ENCODE data around the gene GCSH. TPM values are rescaled to one million over a fixed set of nuclear protein-coding genes. Genes with fewer than 3 reads are reported as not detected.

GCSH gene
- total RNA-seq, 2 donors from 2014 or later, result 7.6 to 27.5 TPM

GRCh38 chr16:81096715-81097208, 567 bp upstream of the GCSH start:
- intact Hi-C loops (cut with DNase I), result loop anchor here (1.0 to 10.0 kb wide), 3 partner anchors 19 to 218 kb away; partner anchors contain the start of genes C16orf46, CENPN, CMC2 and GAN
- 48% methylated on average over 8 of the region's 8 CpGs for WGBS
- TF ChIP-seq, protein P1, sequence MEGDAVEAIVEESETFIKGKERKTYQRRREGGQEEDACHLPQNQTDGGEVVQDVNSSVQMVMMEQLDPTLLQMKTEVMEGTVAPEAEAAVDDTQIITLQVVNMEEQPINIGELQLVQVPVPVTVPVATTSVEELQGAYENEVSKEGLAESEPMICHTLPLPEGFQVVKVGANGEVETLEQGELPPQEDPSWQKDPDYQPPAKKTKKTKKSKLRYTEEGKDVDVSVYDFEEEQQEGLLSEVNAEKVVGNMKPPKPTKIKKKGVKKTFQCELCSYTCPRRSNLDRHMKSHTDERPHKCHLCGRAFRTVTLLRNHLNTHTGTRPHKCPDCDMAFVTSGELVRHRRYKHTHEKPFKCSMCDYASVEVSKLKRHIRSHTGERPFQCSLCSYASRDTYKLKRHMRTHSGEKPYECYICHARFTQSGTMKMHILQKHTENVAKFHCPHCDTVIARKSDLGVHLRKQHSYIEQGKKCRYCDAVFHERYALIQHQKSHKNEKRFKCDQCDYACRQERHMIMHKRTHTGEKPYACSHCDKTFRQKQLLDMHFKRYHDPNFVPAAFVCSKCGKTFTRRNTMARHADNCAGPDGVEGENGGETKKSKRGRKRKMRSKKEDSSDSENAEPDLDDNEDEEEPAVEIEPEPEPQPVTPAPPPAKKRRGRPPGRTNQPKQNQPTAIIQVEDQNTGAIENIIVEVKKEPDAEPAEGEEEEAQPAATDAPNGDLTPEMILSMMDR (IDR thresholded peaks at IDR 0.05), result no peak
- TF ChIP-seq POLR2A (IDR thresholded peaks at IDR 0.05) (no peak), POLR2AphosphoS5 (IDR thresholded peaks at IDR 0.05) (no peak)

DNA sequence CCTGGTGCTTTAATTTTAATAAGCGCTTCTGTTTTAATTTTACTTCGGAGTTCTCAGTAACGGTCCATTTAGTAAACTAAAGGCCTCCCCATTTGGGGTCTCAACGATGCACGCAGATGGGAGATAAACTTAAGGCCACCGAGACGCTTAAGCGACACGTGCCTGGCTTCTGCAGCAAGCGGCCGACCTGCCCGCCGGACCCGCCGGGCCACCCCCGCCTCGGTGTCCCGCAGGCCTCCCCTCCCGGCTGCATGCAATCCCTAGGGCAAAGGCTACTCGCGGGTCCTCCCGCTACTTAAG, 592 bp downstream of the GCSH start:
- intact Hi-C loops (cut with DNase I), result loop anchor here (10.0 kb wide), 1 partner anchor 219 kb away; the partner anchor contains the start of gene GAN
- no peaks in the 10 kb centered on the region for H3K27me3 ChIP-seq (replicated peaks; ENCODE audit: insufficient read depth)
- H3K36me3 ChIP-seq, result no peaks in the 10 kb centered on the region
- H3K9me3 ChIP-seq, result no peaks in the 10 kb centered on the region
- 0% methylated on average over 18 of the region's 22 CpGs for WGBS
- DNase-seq (ENCODE audit: low spot score), result no peak
- H3K4me1 ChIP-seq (replicated peaks), result no peaks in the 10 kb centered on the region
- TF ChIP-seq POLR2A (IDR thresholded peaks at IDR 0.05), result no peak
- TF ChIP-seq POLR2AphosphoS5 (IDR thresholded peaks at IDR 0.05), result no peak
- TF ChIP-seq, protein P1 (IDR thresholded peaks at IDR 0.05), result no peak
- H3K27ac ChIP-seq, result peak overlapping the region; percentile 74 to 84
- peak overlapping the region; percentile 74 to 76 for H3K4me3 ChIP-seq

More at GRCh38 chr16:81096715-81097208, 567 bp upstream of the GCSH start:
- Histone ChIP-seq H3K4me1 (replicated peaks) (no peaks in the 10 kb centered on the region), H3K27ac (peak overlapping the region; percentile 30 to 60), H3K9me3 (no peaks in the 10 kb centered on the region), H3K27me3 (replicated peaks; ENCODE audit: insufficient read depth) (no peaks in the 10 kb centered on the region), H3K4me3 (peak overlapping the region; percentile 74 to 76), H3K36me3 (no peaks in the 10 kb centered on the region)
- no peak for DNase-seq (ENCODE audit: low spot score)

GRCh38 chr16:81094771-81095251, 1.4 kb downstream of the GCSH start:
- peak overlapping the region in 1 of 2 donors; percentile 76 for H3K4me3 ChIP-seq
- TF ChIP-seq, protein P1 (IDR thresholded peaks at IDR 0.05), result no peak
- TF ChIP-seq POLR2A (IDR thresholded peaks at IDR 0.05) (no peak), POLR2AphosphoS5 (IDR thresholded peaks at IDR 0.05) (no peak)
- no peaks in the 10 kb centered on the region for H3K4me1 ChIP-seq (replicated peaks)
- intact Hi-C loops (cut with DNase I), result loop anchor here (10.0 kb wide), 1 partner anchor 220 kb away; the partner anchor contains the start of gene GAN
- H3K36me3 ChIP-seq, result no peaks in the 10 kb centered on the region
- no peak for DNase-seq (ENCODE audit: low spot score)
- no peaks in the 10 kb centered on the region for H3K27me3 ChIP-seq (replicated peaks; ENCODE audit: insufficient read depth)
- WGBS, result 55% methylated on average over 21 of the region's 21 CpGs
- no peaks in the 10 kb centered on the region for H3K9me3 ChIP-seq
- no peak overlapping the region for H3K27ac ChIP-seq

DNA sequence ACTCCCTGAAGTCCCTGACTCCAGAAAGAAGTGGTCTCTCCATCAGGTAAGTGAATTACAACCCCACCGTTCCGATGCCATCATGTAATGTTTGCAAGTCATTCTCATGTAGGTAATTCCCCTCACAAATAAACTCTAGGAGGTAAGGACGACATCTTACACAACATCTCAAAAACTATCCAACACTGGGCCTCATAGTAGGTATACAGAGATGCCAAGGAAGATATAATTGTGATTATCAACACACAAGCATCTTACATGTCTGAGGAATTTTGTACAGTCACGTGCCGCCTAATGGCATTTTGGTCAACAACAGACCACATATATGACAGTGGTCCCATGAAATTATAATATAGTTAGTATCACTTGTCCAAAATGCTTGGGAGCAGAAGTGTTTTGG, 7.4 kb downstream of the GCSH start:
- TF ChIP-seq POLR2AphosphoS5 (IDR thresholded peaks at IDR 0.05), result no peak
- no peak for TF ChIP-seq POLR2A (IDR thresholded peaks at IDR 0.05)
- TF ChIP-seq, protein P1 (IDR thresholded peaks at IDR 0.05), result no peak
- intact Hi-C loops (cut with DNase I), result no loop called here
- H3K4me3 ChIP-seq, result no peak overlapping the region
- no peak for DNase-seq (ENCODE audit: low spot score)
- no peaks in the 10 kb centered on the region for H3K9me3 ChIP-seq
- H3K27me3 ChIP-seq (replicated peaks; ENCODE audit: insufficient read depth), result no peaks in the 10 kb centered on the region
- no peak overlapping the region for H3K27ac ChIP-seq
- no peaks in the 10 kb centered on the region for H3K36me3 ChIP-seq
- WGBS, result 90% methylated on average over 5 of the region's 5 CpGs
- no peaks in the 10 kb centered on the region for H3K4me1 ChIP-seq (replicated peaks)

DNA sequence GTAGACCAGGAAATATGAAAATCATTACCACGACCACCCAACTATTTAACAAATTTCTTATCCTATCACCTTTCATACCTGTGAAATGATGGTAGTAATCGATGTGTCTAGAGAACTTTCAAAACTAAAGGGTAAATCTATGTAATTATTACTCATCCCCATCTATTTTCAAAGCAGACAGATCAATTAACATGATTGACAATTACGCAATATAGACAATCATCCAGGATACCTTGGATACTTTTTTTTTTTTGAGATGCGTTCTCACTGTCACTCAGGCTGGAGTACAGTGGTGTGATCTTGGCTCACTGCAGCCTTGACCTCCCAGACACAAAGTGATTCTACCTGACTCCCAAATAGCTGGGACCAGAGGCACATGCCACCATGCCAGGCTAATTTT, 15.2 kb downstream of the GCSH start:
- no peaks in the 10 kb centered on the region for H3K9me3 ChIP-seq
- no peaks in the 10 kb centered on the region for H3K27me3 ChIP-seq (replicated peaks; ENCODE audit: insufficient read depth)
- H3K36me3 ChIP-seq, result no peaks in the 10 kb centered on the region
- no peak overlapping the region for H3K27ac ChIP-seq
- intact Hi-C loops (cut with DNase I), result no loop called here
- no peak overlapping the region for H3K4me3 ChIP-seq
- H3K4me1 ChIP-seq (replicated peaks), result no peaks in the 10 kb centered on the region
- TF ChIP-seq POLR2A (IDR thresholded peaks at IDR 0.05) (no peak), POLR2AphosphoS5 (IDR thresholded peaks at IDR 0.05) (no peak)
- TF ChIP-seq, protein P1 (IDR thresholded peaks at IDR 0.05), result no peak
- WGBS, result 94% methylated on average over 4 of the region's 4 CpGs
- DNase-seq (ENCODE audit: low spot score), result no peak
